ENCODE data around the gene MRPS25. TPM values are rescaled to one million over a fixed set of nuclear protein-coding genes. Genes with fewer than 3 reads are reported as not detected.

The MRPS25 gene
- 12.1 and 22.4 TPM in 2 replicates for total RNA-seq

GRCh38 chr3:15064835-15065549 lies at the start of gene MRPS25:
TSS of gene MRPS25 (minus strand) at chr3:15065315. CDS start at chr3:15065194, 121 bp downstream.

DNA sequence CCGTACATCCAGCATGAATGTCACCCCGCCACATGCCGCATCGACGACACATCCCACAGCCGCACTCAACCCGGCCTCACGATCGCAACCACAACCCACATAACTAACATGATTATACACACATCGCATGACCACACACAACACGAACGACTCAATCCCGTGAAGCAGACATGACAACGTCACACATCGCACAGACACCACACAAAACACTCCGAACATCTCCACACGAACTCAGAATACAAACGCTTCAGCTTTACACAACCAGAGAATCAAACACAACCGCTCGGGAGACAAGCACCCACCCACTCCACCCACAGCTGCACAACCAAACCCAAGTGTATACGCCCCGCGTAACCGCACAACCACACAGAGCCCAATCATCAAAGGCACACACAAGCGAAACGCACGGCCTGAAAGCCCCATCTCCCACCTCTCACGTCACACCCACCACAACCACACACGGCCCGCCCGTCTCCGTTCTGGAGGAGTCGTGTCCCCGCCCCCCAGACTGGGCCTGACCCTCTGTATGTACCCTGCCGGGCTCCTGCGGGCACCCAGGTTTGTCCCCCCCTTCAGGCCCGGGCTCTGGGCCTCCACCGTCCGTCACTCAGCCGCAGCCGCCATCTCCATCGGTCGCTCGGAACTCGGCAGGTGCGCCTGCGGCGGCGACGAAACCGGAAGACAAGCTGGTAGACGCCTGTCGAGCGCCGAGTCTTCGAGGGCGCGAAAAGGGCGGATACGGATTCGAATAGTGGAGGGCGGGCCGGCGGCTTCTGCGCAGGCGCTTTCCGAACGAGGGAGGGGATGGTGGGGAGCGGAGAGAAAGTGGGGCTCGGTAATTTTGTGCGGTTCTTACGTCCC lies 33.6 kb upstream of the MRPS25 start, which contains the start of gene RBSN:
RBSN (minus strand) TSS at position 646 of the 861 bp plus-strand sequence. CDS start 3,028 bp downstream, outside the sequence.

Other genes with a start within 250 kb of the MRPS25 start
- 0.11 and 0.37 TPM in 2 replicates for gene FGD5, start 246.4 kb downstream of the MRPS25 start, total RNA-seq
- 21.8 and 25.7 TPM in 2 replicates for gene NR2C2, start 117.7 kb downstream of the MRPS25 start, total RNA-seq
- gene RBSN, start 33.8 kb upstream of the MRPS25 start, total RNA-seq, result 29.0 and 30.4 TPM in 2 replicates
- 31.0 and 43.5 TPM in 2 replicates for gene CAPN7, start 140.9 kb upstream of the MRPS25 start, total RNA-seq

Measured in uterine smooth muscle cell (primary cell).